Measurements from ENCODE around the gene NHSL2. TPM values are rescaled to one million over a fixed set of nuclear protein-coding genes. Genes with fewer than 3 reads are reported as not detected.
A peak's percentile ranks its signal among the peaks of the same experiment; 100 is the strongest.

The NHSL2 gene
- total RNA-seq, 2 experiments from 2014 or later: 0.45 to 2.2 TPM

- CTCF ChIA-PET: interaction anchor here (0.8 to 6.0 kb wide), 14 partner anchors 11 to 134 kb away, joined by 3 to 113 read pairs (median 4); partner anchors contain the start of gene ERCC6L
- peaks cover 48% of the 10 kb centered on the region for H3K4me1 Mint-ChIP-seq
Observed at GRCh38 chrX:72126048-72126415, 215.4 kb downstream of the NHSL2 start.

GRCh38 chrX:72126539-72127140 lies 216.0 kb downstream of the NHSL2 start:
- Mint-ChIP-seq H3K9me3 (ENCODE audit: low read depth) (no peaks in the 10 kb centered on the region), H3K27ac (no peak overlapping the region), H3K4me1 (peaks cover 44% of the 10 kb centered on the region), H3K4me3 (no peak overlapping the region), H3K36me3 (no peaks in the 10 kb centered on the region), H3K27me3 (peaks cover 56% of the 10 kb centered on the region)
- DNase-seq: peak; percentile 86
- CTCF ChIA-PET: interaction anchor here (0.8 to 6.0 kb wide), 18 partner anchors 15 to 134 kb away, joined by 3 to 113 read pairs (median 4); partner anchors contain the start of gene ERCC6L
- ATAC-seq: peak; percentile 91

More at GRCh38 chrX:72126048-72126415, 215.4 kb downstream of the NHSL2 start:
- no peak for DNase-seq
- Mint-ChIP-seq H3K27ac (no peak overlapping the region), H3K27me3 (peaks cover 52% of the 10 kb centered on the region), H3K9me3 (ENCODE audit: low read depth) (no peaks in the 10 kb centered on the region), H3K36me3 (no peaks in the 10 kb centered on the region), H3K4me3 (no peak overlapping the region)
- no peak for ATAC-seq

GRCh38 chrX:72127332-72127731 lies 216.7 kb downstream of the NHSL2 start:
- CTCF ChIA-PET: interaction anchor here (1.0 to 6.0 kb wide), 11 partner anchors 26 to 129 kb away, joined by 3 to 113 read pairs (median 5); no protein-coding TSS in a partner anchor
- H3K36me3 Mint-ChIP-seq: no peaks in the 10 kb centered on the region
- H3K4me1 Mint-ChIP-seq: peaks cover 40% of the 10 kb centered on the region
- no peak overlapping the region for H3K27ac Mint-ChIP-seq
- H3K9me3 Mint-ChIP-seq (ENCODE audit: low read depth): no peaks in the 10 kb centered on the region
- H3K27me3 Mint-ChIP-seq: peaks cover 61% of the 10 kb centered on the region
- H3K4me3 Mint-ChIP-seq: no peak overlapping the region
- ATAC-seq: no peak
- DNase-seq: no peak

- no peak overlapping the region for H3K27ac Mint-ChIP-seq
- ATAC-seq: no peak
- H3K27me3 Mint-ChIP-seq: peaks cover 64% of the 10 kb centered on the region
- no peaks in the 10 kb centered on the region for H3K36me3 Mint-ChIP-seq
- CTCF ChIA-PET: interaction anchor here (1.1 to 6.0 kb wide), 5 partner anchors 80 to 130 kb away, joined by 4 to 113 read pairs (median 16); no protein-coding TSS in a partner anchor
- H3K9me3 Mint-ChIP-seq (ENCODE audit: low read depth): no peaks in the 10 kb centered on the region
- peaks cover 30% of the 10 kb centered on the region for H3K4me1 Mint-ChIP-seq
- H3K4me3 Mint-ChIP-seq: no peak overlapping the region
- no peak for DNase-seq
Observed at GRCh38 chrX:72128183-72128834, 217.7 kb downstream of the NHSL2 start.

- peaks cover 70% of the 10 kb centered on the region for H3K27me3 Mint-ChIP-seq
- H3K27ac Mint-ChIP-seq: no peak overlapping the region
- H3K9me3 Mint-ChIP-seq (ENCODE audit: low read depth): no peaks in the 10 kb centered on the region
- no peaks in the 10 kb centered on the region for H3K36me3 Mint-ChIP-seq
- CTCF ChIA-PET: interaction anchor here (3.8 to 6.0 kb wide), 2 partner anchors 109 to 131 kb away, joined by 16 to 113 read pairs; no protein-coding TSS in a partner anchor
- ATAC-seq (no peak), DNase-seq (no peak)
- H3K4me1 Mint-ChIP-seq: peaks cover 27% of the 10 kb centered on the region
- H3K4me3 Mint-ChIP-seq: no peak overlapping the region
Observed at GRCh38 chrX:72128881-72129280, 218.2 kb downstream of the NHSL2 start.

GRCh38 chrX:72129661-72130060 lies 219.0 kb downstream of the NHSL2 start:
- H3K36me3 Mint-ChIP-seq: no peaks in the 10 kb centered on the region
- no peak overlapping the region for H3K4me3 Mint-ChIP-seq
- peaks cover 66% of the 10 kb centered on the region for H3K27me3 Mint-ChIP-seq
- H3K27ac Mint-ChIP-seq: no peak overlapping the region
- ATAC-seq (no peak), DNase-seq (no peak)
- H3K9me3 Mint-ChIP-seq (ENCODE audit: low read depth): no peaks in the 10 kb centered on the region
- H3K4me1 Mint-ChIP-seq: peaks cover 20% of the 10 kb centered on the region
- CTCF ChIA-PET: interaction anchor here (1.4 kb wide), 1 partner anchor 112 kb away, joined by 6 read pairs; no protein-coding TSS in a partner anchor

- H3K27ac Mint-ChIP-seq: no peak overlapping the region
- no peak for ATAC-seq
- no peaks in the 10 kb centered on the region for H3K9me3 Mint-ChIP-seq (ENCODE audit: low read depth)
- CTCF ChIA-PET: interaction anchor here (1.4 kb wide), 1 partner anchor 112 kb away, joined by 6 read pairs; no protein-coding TSS in a partner anchor
- H3K36me3 Mint-ChIP-seq: no peaks in the 10 kb centered on the region
- H3K4me3 Mint-ChIP-seq: no peak overlapping the region
- H3K27me3 Mint-ChIP-seq: peaks cover 65% of the 10 kb centered on the region
- DNase-seq: no peak
- H3K4me1 Mint-ChIP-seq: peaks cover 14% of the 10 kb centered on the region
Observed at GRCh38 chrX:72130156-72130761, 219.6 kb downstream of the NHSL2 start.

- CTCF ChIA-PET: interaction anchor here (1.4 kb wide), 1 partner anchor 113 kb away, joined by 6 read pairs; no protein-coding TSS in a partner anchor
- H3K9me3 Mint-ChIP-seq (ENCODE audit: low read depth): no peaks in the 10 kb centered on the region
- H3K27ac Mint-ChIP-seq: no peak overlapping the region
- peaks cover 11% of the 10 kb centered on the region for H3K4me1 Mint-ChIP-seq
- no peak overlapping the region for H3K4me3 Mint-ChIP-seq
- H3K36me3 Mint-ChIP-seq: no peaks in the 10 kb centered on the region
- DNase-seq (no peak), ATAC-seq (no peak)
- peaks cover 64% of the 10 kb centered on the region for H3K27me3 Mint-ChIP-seq
Observed at GRCh38 chrX:72130762-72131250, 220.2 kb downstream of the NHSL2 start.

GRCh38 chrX:72131317-72132294 lies 221.0 kb downstream of the NHSL2 start, which contains the start of gene RTL5:
TSS of gene RTL5 (minus strand) at chrX:72131915.
- Mint-ChIP-seq H3K27me3 (peaks cover 66% of the 10 kb centered on the region), H3K4me1 (peaks cover 8% of the 10 kb centered on the region), H3K4me3 (peak within 1 kb of the TSS; percentile 39), H3K36me3 (no peaks in the 10 kb centered on the region), H3K27ac (no peak within 1 kb of the TSS), H3K9me3 (ENCODE audit: low read depth) (no peaks in the 10 kb centered on the region)
- DNase-seq (peak; percentile 46), ATAC-seq (peak; percentile 57)
- CTCF ChIA-PET: interaction anchor here (1.0 to 1.7 kb wide), 4 partner anchors 49 to 113 kb away, joined by 3 to 12 read pairs (median 6); no protein-coding TSS in a partner anchor

GRCh38 chrX:72132456-72132855 lies 221.8 kb downstream of the NHSL2 start:
- no peak for ATAC-seq
- H3K27ac Mint-ChIP-seq: no peak overlapping the region
- H3K4me1 Mint-ChIP-seq: peaks cover 7% of the 10 kb centered on the region
- no peak for DNase-seq
- H3K9me3 Mint-ChIP-seq (ENCODE audit: low read depth): no peaks in the 10 kb centered on the region
- no peaks in the 10 kb centered on the region for H3K36me3 Mint-ChIP-seq
- H3K4me3 Mint-ChIP-seq: no peak overlapping the region
- H3K27me3 Mint-ChIP-seq: peaks cover 65% of the 10 kb centered on the region
- CTCF ChIA-PET: interaction anchor here (1.0 to 1.7 kb wide), 4 partner anchors 11 to 114 kb away, joined by 3 to 12 read pairs (median 6); no protein-coding TSS in a partner anchor

- no peak for ATAC-seq
- H3K27me3 Mint-ChIP-seq: peaks cover 58% of the 10 kb centered on the region
- no peaks in the 10 kb centered on the region for H3K9me3 Mint-ChIP-seq (ENCODE audit: low read depth)
- peaks cover 5% of the 10 kb centered on the region for H3K4me1 Mint-ChIP-seq
- DNase-seq: no peak
- H3K27ac Mint-ChIP-seq: no peak overlapping the region
- H3K36me3 Mint-ChIP-seq: no peaks in the 10 kb centered on the region
- no peak overlapping the region for H3K4me3 Mint-ChIP-seq
- CTCF ChIA-PET: no interaction called here
Observed at GRCh38 chrX:72133851-72134546, 223.4 kb downstream of the NHSL2 start.

All from activated CD8-positive, alpha-beta memory T cell treated with anti-CD3 and anti-CD28 coated beads, Interleukin-2, amount 10 ng/mL, durations not matched to agents 7 days and 5 days (primary cell).